Tibial artery (tissue), 4 donors: ENCODE data around the gene SERPINB7.
A peak's percentile ranks its signal among the peaks of the same experiment; 100 is the strongest.

Source experiments
- DNase-seq, 2 donors: peaks; one replicate each; pipeline ENCODE4 v3.0.0-alpha.2; 2019
- H3K27ac ChIP-seq, 2 donors: fragments of 200-600 bp; sonication (generic) in 1 of 2; 1 replicate in 1 of 2; 2 replicates in 1 of 2; pipeline ENCODE4 v1.5.1; 2018 to 2019; ENCODE audit warnings: mild to moderate bottlenecking in 1 of 2
- H3K27me3 ChIP-seq, 2 donors: fragments of 200-600 bp; sonication (generic) in 1 of 2; one replicate each; pipeline versions ENCODE4 v1.5.1 to v1.6.0; 2016 to 2019
- H3K36me3 ChIP-seq, 3 donors: fragments of 200-600 bp; sonication (generic) in 2 of 3; one replicate each; pipeline ENCODE4 v1.5.1; 2016 to 2019; ENCODE audit warnings: mild to moderate bottlenecking in 2 of 3
- H3K4me1 ChIP-seq, 4 donors: fragments of 200-600 bp; sonication (generic) in 2 of 4; 1 replicate in 3 of 4; 2 replicates in 1 of 4; pipeline ENCODE4 v1.5.1; 2016 to 2019
- H3K4me3 ChIP-seq, 2 donors: fragments of 200-600 bp; sonication (generic) in 1 of 2; 1 replicate in 1 of 2; 2 replicates in 1 of 2; pipeline ENCODE4 v1.5.1; 2018 to 2019; ENCODE audit warnings: mild to moderate bottlenecking in 2 of 2
- H3K9me3 ChIP-seq, 3 donors: fragments of 200-600 bp; sonication (generic) in 1 of 3; one replicate each; pipeline ENCODE4 v1.5.1; 2016 to 2019
- intact Hi-C: fragments of 100-400 bp; cut with DNase I; formaldehyde crosslinking; loops from one replicate; pipeline ENCODE4 v1.15.0; 2023; ENCODE audit warnings: low total_unique reads
- TF ChIP-seq, protein P1 (sequence below), 2 experiments: fragments of 200-600 bp in 1 of 2; fragments of 450-650 bp in 1 of 2; IDR thresholded peaks; one replicate each; pipeline ENCODE4 v1.5.1; 2017 to 2019; ENCODE audit warnings: antibody characterized with exemption in 2 of 2, mild to moderate bottlenecking in 1 of 2, moderate library complexity in 1 of 2

SERPINB7 gene

DNA sequence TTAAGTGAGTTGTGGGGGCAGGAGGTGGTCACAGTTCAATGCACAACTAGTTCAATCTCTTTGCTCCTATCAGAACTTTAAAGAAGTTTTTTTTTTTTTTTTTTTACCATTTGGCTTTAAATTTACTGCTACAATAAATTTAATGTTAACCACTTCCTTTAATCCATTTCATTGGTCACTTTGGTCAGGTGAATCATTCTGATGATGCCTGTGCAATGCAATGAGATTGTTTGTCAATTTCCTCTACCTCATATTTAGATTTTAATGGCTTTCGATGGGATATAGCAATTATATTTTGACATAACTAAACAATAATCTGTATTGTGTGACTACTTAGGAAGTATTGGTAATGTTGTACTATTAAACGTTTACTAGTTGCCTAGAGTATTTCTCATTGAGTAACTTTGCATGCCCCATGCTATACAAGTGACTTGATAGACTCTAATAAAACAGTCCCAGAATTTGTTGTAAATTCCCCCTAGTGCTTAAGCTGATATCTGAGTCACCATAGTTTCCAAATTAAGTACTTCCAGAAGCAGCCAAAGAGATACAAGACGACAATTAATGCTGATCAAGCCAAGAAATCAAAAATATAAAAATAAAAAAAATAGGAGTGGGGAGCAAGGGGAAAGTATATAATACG lies 59.4 kb downstream of the SERPINB7 start:
- TF ChIP-seq, protein P1, sequence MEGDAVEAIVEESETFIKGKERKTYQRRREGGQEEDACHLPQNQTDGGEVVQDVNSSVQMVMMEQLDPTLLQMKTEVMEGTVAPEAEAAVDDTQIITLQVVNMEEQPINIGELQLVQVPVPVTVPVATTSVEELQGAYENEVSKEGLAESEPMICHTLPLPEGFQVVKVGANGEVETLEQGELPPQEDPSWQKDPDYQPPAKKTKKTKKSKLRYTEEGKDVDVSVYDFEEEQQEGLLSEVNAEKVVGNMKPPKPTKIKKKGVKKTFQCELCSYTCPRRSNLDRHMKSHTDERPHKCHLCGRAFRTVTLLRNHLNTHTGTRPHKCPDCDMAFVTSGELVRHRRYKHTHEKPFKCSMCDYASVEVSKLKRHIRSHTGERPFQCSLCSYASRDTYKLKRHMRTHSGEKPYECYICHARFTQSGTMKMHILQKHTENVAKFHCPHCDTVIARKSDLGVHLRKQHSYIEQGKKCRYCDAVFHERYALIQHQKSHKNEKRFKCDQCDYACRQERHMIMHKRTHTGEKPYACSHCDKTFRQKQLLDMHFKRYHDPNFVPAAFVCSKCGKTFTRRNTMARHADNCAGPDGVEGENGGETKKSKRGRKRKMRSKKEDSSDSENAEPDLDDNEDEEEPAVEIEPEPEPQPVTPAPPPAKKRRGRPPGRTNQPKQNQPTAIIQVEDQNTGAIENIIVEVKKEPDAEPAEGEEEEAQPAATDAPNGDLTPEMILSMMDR (IDR thresholded peaks at IDR 0.05): no peak
- no peaks in the 10 kb centered on the region for H3K4me1 ChIP-seq
- H3K27ac ChIP-seq: no peak overlapping the region
- no peaks in the 10 kb centered on the region for H3K36me3 ChIP-seq
- no peak overlapping the region for H3K4me3 ChIP-seq
- no peaks in the 10 kb centered on the region for H3K27me3 ChIP-seq
- intact Hi-C loops: no loop called here
- H3K9me3 ChIP-seq: no peaks in the 10 kb centered on the region
- DNase-seq: no peak

DNA sequence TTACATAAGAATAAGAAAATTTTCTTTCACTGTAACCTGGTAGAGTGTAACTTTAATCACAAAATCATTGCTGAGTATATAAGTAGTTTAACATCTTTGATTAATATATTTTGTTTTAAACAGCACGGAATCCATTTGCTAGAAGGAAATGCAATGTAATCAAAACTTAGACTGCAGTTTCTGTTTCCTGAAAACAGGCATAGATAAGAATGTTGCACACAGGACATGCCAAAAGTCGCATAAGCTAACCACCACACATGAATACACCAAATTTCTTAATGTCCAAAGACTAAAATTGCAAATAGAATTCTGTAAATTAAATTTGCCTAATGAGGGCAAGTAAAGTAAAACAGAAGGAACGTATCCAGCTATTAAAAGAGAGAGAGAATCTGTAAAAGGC lies 61.2 kb downstream of the SERPINB7 start:
- Histone ChIP-seq H3K36me3 (no peaks in the 10 kb centered on the region), H3K9me3 (no peaks in the 10 kb centered on the region), H3K4me3 (no peak overlapping the region), H3K4me1 (no peaks in the 10 kb centered on the region), H3K27me3 (peaks cover 0 to under 1% of the 10 kb centered on the region in 2 donors), H3K27ac (no peak overlapping the region)
- TF ChIP-seq, protein P1 (IDR thresholded peaks at IDR 0.05): no peak
- DNase-seq: no peak
- intact Hi-C loops: no loop called here

DNA sequence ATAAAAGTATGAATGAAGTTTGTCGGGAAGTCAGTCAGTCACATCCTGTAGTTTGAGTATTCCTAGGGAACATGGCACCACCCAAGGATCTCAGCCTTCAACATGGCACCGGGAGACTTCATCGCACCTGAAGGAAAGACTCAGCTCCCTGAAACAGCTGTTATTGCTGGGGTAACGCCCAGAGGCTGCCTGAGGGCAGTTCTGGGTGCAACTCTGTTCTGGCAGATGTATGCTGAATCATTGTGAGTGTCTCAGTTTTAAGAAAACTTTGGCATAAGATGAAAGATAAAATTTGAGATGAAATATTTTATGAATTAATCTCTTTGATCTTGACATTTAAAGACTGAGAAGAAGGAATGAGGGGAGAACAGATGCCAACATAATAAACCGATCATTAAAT lies 62.4 kb downstream of the SERPINB7 start:
- Histone ChIP-seq H3K36me3 (no peaks in the 10 kb centered on the region), H3K27ac (no peak overlapping the region), H3K9me3 (no peaks in the 10 kb centered on the region), H3K27me3 (peaks cover 0 to 7% of the 10 kb centered on the region in 2 donors), H3K4me1 (no peaks in the 10 kb centered on the region), H3K4me3 (no peak overlapping the region)
- intact Hi-C loops: no loop called here
- TF ChIP-seq, protein P1 (IDR thresholded peaks at IDR 0.05): no peak
- no peak for DNase-seq

DNA sequence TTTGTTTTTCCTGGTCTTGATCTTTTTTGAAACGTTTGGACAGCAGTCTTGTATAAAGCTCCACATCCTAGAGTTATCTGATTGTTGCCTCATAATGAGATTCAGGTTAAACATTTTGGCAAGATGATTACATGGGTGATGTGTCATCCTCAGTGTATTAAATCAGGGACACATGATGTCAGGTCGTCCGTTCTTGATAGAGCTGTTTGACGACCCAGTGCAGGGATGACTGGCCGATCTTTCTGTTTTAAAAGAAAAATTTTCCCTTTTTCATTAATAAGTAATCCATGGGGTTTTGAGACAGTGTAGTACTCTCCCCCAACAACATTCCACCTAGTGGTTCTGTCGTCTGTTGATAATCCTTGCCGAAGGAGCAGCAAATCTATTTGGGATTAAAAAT lies 67.8 kb downstream of the SERPINB7 start:
- Histone ChIP-seq H3K9me3 (no peaks in the 10 kb centered on the region), H3K4me3 (no peak overlapping the region), H3K4me1 (no peaks in the 10 kb centered on the region), H3K36me3 (no peaks in the 10 kb centered on the region), H3K27me3 (peaks cover 0 to 7% of the 10 kb centered on the region in 2 donors), H3K27ac (no peak overlapping the region)
- DNase-seq: no peak
- intact Hi-C loops: no loop called here
- TF ChIP-seq, protein P1 (IDR thresholded peaks at IDR 0.05): no peak

DNA sequence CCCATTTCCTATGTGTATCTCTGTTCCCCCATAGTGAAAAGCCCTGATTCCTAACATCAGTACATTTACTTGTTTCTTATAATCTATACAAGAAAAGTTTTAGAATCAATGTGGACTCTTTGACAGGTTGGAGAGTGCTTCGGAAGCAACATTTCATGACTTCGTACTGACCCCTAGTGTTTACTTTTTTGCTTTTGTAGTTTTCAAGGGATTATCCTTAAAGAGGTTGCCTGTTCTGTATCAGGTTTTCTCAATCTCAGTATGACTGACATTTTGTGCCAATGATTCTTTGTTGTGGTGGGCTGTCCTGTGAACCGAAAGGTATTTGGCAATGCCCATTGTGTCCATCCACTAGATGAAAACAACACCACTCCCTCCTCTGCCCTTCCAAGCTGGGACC lies 69.0 kb downstream of the SERPINB7 start:
- intact Hi-C loops: no loop called here
- DNase-seq: no peak
- H3K36me3 ChIP-seq: no peaks in the 10 kb centered on the region
- H3K27me3 ChIP-seq: peaks cover 0 to 7% of the 10 kb centered on the region in 2 donors
- TF ChIP-seq, protein P1 (IDR thresholded peaks at IDR 0.05): no peak
- H3K4me1 ChIP-seq: no peaks in the 10 kb centered on the region
- H3K27ac ChIP-seq: no peak overlapping the region
- no peaks in the 10 kb centered on the region for H3K9me3 ChIP-seq
- H3K4me3 ChIP-seq: no peak overlapping the region

DNA sequence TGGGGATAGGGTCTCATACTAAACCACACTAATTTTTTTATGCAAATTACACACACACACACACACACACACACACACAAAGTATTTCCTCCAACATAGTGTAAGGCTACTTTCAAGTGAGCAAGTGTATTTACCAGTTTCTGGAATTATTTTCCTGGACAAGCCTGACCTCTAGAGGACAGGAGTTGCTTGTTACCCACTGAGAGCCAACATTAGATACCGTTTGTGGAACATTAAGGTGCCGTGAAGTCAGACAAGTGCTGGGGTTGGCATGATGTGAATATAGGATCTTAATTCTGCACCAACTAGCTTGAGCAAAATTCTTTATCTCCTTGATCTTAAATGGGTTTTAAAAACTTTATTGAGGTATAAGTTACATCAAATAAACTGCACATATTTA lies 72.9 kb downstream of the SERPINB7 start:
- Histone ChIP-seq H3K27me3 (no peaks in the 10 kb centered on the region), H3K9me3 (no peaks in the 10 kb centered on the region), H3K4me3 (no peak overlapping the region), H3K4me1 (no peaks in the 10 kb centered on the region), H3K36me3 (no peaks in the 10 kb centered on the region), H3K27ac (no peak overlapping the region)
- no peak for DNase-seq
- intact Hi-C loops: loop anchor here (5.0 kb wide), 1 partner anchor 331 kb away; no protein-coding TSS in a partner anchor
- TF ChIP-seq, protein P1 (IDR thresholded peaks at IDR 0.05): peak; percentile 33 to 40
